Measurements from ENCODE around the gene TBC1D22A.

Gene TBC1D22A

DNA sequence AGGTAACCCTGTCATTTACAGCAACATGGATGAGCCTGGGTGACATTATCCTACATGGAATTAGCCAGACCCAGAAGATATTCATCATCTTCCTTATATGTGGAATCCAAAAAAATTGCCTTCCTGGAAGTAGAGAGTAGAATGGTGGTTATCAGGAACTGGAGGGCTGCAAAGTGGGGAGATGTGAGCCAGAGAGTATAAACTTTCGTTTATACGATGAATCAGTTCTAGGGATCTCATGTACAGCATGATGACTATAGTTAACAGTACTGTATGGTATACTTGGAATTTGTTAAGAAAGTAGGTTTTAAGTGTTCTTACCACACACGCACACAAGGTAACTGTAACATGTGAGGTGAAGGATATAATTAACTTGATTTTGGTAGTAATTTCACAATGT, 79.1 kb downstream of the TBC1D22A start:
- no peaks in the 10 kb centered on the region for H3K36me3 ChIP-seq (ENCODE audit: insufficient read depth, low read depth, low read length)
- H3K4me1 ChIP-seq (ENCODE audit: insufficient read depth, low read length) = peaks cover 6% of the 10 kb centered on the region; the same call in 1 of the 2 replicates
- no peaks in the 10 kb centered on the region for H3K9me3 ChIP-seq (ENCODE audit: insufficient read depth, low read depth, low read length)
- no peak overlapping the region for H3K9ac ChIP-seq (ENCODE audit: low read depth, low read length)
- H3K27me3 ChIP-seq (ENCODE audit: insufficient read depth, low read length) = no peaks in the 10 kb centered on the region
- H3K4me3 ChIP-seq (ENCODE audit: low read length) = no peak overlapping the region
- no peak overlapping the region for H3K27ac ChIP-seq (ENCODE audit: low read length)

GRCh38 chr22:46842606-46843005, 80.2 kb downstream of the TBC1D22A start:
- H3K27me3 ChIP-seq (ENCODE audit: insufficient read depth, low read length) = no peaks in the 10 kb centered on the region
- H3K27ac ChIP-seq (ENCODE audit: low read length) = no peak overlapping the region
- no peaks in the 10 kb centered on the region for H3K36me3 ChIP-seq (ENCODE audit: insufficient read depth, low read depth, low read length)

GRCh38 chr22:46843821-46844255, 81.4 kb downstream of the TBC1D22A start:
- Histone ChIP-seq H3K9ac (ENCODE audit: low read depth, low read length) (no peak overlapping the region), H3K27ac (ENCODE audit: low read length) (no peak overlapping the region), H3K4me3 (ENCODE audit: low read length) (no peak overlapping the region), H3K4me1 (ENCODE audit: insufficient read depth, low read length) (peaks cover 10% of the 10 kb centered on the region; the same call in 1 of the 2 replicates), H3K9me3 (ENCODE audit: insufficient read depth, low read depth, low read length) (no peaks in the 10 kb centered on the region), H3K27me3 (ENCODE audit: insufficient read depth, low read length) (no peaks in the 10 kb centered on the region), H3K36me3 (ENCODE audit: insufficient read depth, low read depth, low read length) (no peaks in the 10 kb centered on the region)

More at GRCh38 chr22:46842606-46843005, 80.2 kb downstream of the TBC1D22A start:
- no peak overlapping the region for H3K9ac ChIP-seq (ENCODE audit: low read depth, low read length)
- peaks cover 6% of the 10 kb centered on the region; the same call in 1 of the 2 replicates for H3K4me1 ChIP-seq (ENCODE audit: insufficient read depth, low read length)
- H3K9me3 ChIP-seq (ENCODE audit: insufficient read depth, low read depth, low read length) = no peaks in the 10 kb centered on the region
- H3K4me3 ChIP-seq (ENCODE audit: low read length) = no peak overlapping the region

DNA sequence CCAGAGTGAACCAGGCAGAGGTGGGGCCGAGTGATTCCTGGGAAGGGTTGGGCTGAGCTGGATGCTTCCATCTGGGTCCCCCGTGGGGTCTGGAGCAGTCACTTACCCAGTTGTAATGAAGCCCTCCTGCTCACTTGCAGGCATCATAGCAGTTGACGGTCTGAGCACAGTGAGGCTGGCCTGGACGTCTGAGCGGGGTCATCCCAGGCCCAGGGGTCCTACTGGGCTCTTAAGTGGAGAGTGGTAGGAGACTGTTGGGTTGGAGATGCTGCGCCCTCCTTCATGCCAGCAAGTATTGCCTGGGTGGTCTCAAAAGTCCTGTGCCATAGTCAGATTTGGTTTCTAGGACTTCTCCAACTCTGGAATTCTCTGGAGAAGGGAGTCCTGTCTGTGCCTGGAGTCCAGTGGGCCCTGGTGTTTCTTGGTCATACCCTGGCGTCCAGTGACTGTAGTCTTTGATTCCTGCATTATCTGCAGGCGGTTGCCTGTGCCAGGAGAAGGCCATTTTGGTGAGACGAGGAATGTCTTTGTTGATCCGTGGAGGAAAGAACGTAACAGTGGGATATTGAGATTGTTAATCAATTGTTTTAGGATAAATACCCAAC, 82.3 kb downstream of the TBC1D22A start:
- no peak overlapping the region for H3K27ac ChIP-seq (ENCODE audit: low read length)

DNA sequence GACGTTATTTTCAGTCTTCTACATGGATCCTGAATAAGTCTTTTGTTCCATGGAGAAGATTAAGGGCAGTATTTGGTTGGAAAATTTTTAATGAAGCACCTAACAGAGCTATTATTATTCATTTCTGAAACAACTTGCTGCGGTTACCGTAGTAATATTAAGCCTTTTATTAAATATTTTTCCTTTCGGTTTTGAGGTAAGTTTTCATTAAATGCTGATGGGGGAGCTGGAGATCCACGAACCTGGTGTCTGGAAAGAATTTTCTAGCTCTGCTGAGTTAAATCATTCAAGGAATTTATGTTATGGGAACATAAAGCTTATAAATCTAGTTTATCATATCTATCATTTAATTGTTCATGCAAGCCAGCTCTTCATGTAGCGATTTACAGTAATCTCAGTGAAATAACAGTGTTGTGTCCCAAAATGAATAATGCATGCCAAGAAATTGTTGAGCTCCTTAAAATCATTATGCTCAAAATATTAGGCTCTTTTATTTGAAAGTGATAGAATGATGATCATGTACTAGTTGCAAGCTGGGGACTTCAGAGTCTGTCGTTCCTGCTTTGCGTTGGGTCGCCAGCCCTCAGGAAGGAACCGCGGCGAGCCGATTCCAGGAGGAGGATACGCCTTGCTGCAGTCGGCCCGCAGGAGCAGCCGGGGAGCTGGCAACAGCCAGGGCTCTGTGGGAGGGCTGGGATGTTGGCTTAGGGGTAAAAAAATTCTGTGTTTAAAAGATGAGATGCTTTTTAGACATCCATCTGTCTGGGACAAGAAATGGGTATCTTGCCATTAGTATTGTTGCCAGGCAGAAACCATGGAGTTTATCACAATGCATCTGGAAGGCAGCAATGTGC, 83.1 kb downstream of the TBC1D22A start:
- Histone ChIP-seq H3K36me3 (ENCODE audit: insufficient read depth, low read depth, low read length) (peaks cover 5% of the 10 kb centered on the region; the same call in 1 of the 2 replicates), H3K9me3 (ENCODE audit: insufficient read depth, low read depth, low read length) (no peaks in the 10 kb centered on the region), H3K4me1 (ENCODE audit: insufficient read depth, low read length) (peaks cover 16% of the 10 kb centered on the region), H3K27ac (ENCODE audit: low read length) (no peak overlapping the region), H3K27me3 (ENCODE audit: insufficient read depth, low read length) (no peaks in the 10 kb centered on the region), H3K9ac (ENCODE audit: low read depth, low read length) (no peak overlapping the region), H3K4me3 (ENCODE audit: low read length) (no peak overlapping the region)

More for the DNA sequence above, 82.3 kb downstream of the TBC1D22A start:
- H3K4me1 ChIP-seq (ENCODE audit: insufficient read depth, low read length) = peaks cover 12% of the 10 kb centered on the region; the same call in 1 of the 2 replicates
- H3K9ac ChIP-seq (ENCODE audit: low read depth, low read length) = no peak overlapping the region
- H3K9me3 ChIP-seq (ENCODE audit: insufficient read depth, low read depth, low read length) = no peaks in the 10 kb centered on the region
- H3K4me3 ChIP-seq (ENCODE audit: low read length) = no peak overlapping the region
- H3K36me3 ChIP-seq (ENCODE audit: insufficient read depth, low read depth, low read length) = no peaks in the 10 kb centered on the region
- H3K27me3 ChIP-seq (ENCODE audit: insufficient read depth, low read length) = no peaks in the 10 kb centered on the region

- peaks cover 11% of the 10 kb centered on the region; the same call in 1 of the 2 replicates for H3K36me3 ChIP-seq (ENCODE audit: insufficient read depth, low read depth, low read length)
- no peak overlapping the region for H3K4me3 ChIP-seq (ENCODE audit: low read length)
- H3K27me3 ChIP-seq (ENCODE audit: insufficient read depth, low read length) = no peaks in the 10 kb centered on the region
- peaks cover 16% of the 10 kb centered on the region for H3K4me1 ChIP-seq (ENCODE audit: insufficient read depth, low read length)
- H3K27ac ChIP-seq (ENCODE audit: low read length) = no peak overlapping the region
- H3K9ac ChIP-seq (ENCODE audit: low read depth, low read length) = no peak overlapping the region
- no peaks in the 10 kb centered on the region for H3K9me3 ChIP-seq (ENCODE audit: insufficient read depth, low read depth, low read length)
Observed at GRCh38 chr22:46846150-46846831, 83.8 kb downstream of the TBC1D22A start.

- Histone ChIP-seq H3K36me3 (ENCODE audit: insufficient read depth, low read depth, low read length) (peaks cover 11% of the 10 kb centered on the region; the same call in 1 of the 2 replicates), H3K4me1 (ENCODE audit: insufficient read depth, low read length) (peaks cover 16% of the 10 kb centered on the region), H3K27ac (ENCODE audit: low read length) (no peak overlapping the region), H3K4me3 (ENCODE audit: low read length) (no peak overlapping the region), H3K9ac (ENCODE audit: low read depth, low read length) (no peak overlapping the region), H3K27me3 (ENCODE audit: insufficient read depth, low read length) (no peaks in the 10 kb centered on the region), H3K9me3 (ENCODE audit: insufficient read depth, low read depth, low read length) (no peaks in the 10 kb centered on the region)
Observed at GRCh38 chr22:46846832-46847355, 84.4 kb downstream of the TBC1D22A start.

DNA sequence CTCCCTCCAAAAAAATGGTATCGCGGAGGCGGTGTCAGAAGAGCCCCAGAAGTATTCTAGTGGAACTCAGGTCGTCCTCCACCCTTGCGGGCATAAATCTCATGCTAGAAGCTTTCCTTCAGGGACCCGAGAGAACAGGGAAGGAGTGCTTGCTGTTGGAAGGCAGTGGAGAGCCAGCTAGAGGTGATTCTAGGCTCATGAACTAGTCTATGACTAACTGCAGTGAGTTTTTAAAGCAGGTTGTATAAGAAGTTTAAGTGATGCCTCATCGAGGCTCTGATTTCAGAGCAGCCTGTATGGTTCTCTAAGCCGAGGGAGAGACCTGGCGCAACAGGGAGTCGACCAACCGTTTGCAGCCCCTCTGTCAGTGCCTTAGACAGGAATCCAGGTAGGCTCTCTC, 85.7 kb downstream of the TBC1D22A start:
- no peak overlapping the region for H3K27ac ChIP-seq (ENCODE audit: low read length)
- peaks cover 16% of the 10 kb centered on the region for H3K4me1 ChIP-seq (ENCODE audit: insufficient read depth, low read length)
- H3K9ac ChIP-seq (ENCODE audit: low read depth, low read length) = no peak overlapping the region
- no peaks in the 10 kb centered on the region for H3K27me3 ChIP-seq (ENCODE audit: insufficient read depth, low read length)
- no peak overlapping the region for H3K4me3 ChIP-seq (ENCODE audit: low read length)
- peaks cover 11% of the 10 kb centered on the region; the same call in 1 of the 2 replicates for H3K36me3 ChIP-seq (ENCODE audit: insufficient read depth, low read depth, low read length)
- H3K9me3 ChIP-seq (ENCODE audit: insufficient read depth, low read depth, low read length) = no peaks in the 10 kb centered on the region

DNA sequence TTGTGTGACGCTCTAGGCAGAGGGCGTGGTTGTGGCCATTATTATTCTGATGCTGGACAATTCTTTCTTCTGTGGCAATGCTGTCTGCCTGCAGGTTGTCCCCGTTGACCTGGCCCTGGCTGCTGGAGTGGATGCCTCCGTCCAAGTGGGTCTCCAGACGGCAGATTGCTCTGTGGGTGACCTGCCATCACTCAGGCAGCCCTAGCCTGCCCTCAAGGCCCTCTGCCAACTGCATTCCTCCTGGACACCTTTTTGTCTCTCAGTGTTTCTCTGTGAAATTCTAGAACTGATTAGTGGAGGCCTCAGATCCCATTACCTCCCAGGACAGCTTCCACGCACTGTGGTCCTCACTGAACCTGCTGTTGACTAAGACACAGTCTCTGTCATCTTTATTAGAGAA, 86.7 kb downstream of the TBC1D22A start:
- Histone ChIP-seq H3K4me1 (ENCODE audit: insufficient read depth, low read length) (peaks cover 18% of the 10 kb centered on the region), H3K27ac (ENCODE audit: low read length) (no peak overlapping the region), H3K4me3 (ENCODE audit: low read length) (no peak overlapping the region), H3K36me3 (ENCODE audit: insufficient read depth, low read depth, low read length) (peaks cover 11% of the 10 kb centered on the region; the same call in 1 of the 2 replicates), H3K27me3 (ENCODE audit: insufficient read depth, low read length) (no peaks in the 10 kb centered on the region), H3K9ac (ENCODE audit: low read depth, low read length) (no peak overlapping the region), H3K9me3 (ENCODE audit: insufficient read depth, low read depth, low read length) (no peaks in the 10 kb centered on the region)

DNA sequence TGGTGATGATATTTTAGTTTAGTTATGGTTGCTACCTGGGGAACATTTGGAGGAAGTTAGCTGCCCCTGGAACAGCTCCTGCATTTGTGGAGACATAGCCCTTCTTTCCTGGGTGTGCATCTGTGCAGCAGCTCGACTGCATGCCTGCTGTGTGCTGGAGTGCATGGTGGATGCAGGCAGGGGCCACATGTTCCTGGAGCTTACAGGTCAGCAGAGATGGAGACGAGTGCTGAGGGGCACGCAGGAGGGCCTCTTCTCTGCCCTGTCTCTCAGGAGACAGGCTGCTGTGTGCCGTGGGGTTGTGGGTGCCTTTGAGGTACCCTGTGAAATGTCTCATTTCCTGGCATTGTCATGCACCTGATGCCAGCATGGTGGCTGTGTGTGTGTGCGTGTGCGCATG, 87.5 kb downstream of the TBC1D22A start:
- Histone ChIP-seq H3K9me3 (ENCODE audit: insufficient read depth, low read depth, low read length) (no peaks in the 10 kb centered on the region), H3K27me3 (ENCODE audit: insufficient read depth, low read length) (no peaks in the 10 kb centered on the region), H3K4me3 (ENCODE audit: low read length) (no peak overlapping the region), H3K27ac (ENCODE audit: low read length) (no peak overlapping the region), H3K36me3 (ENCODE audit: insufficient read depth, low read depth, low read length) (peaks cover 11% of the 10 kb centered on the region; the same call in 1 of the 2 replicates), H3K9ac (ENCODE audit: low read depth, low read length) (no peak overlapping the region), H3K4me1 (ENCODE audit: insufficient read depth, low read length) (peaks cover 15% of the 10 kb centered on the region)

- Histone ChIP-seq H3K27ac (ENCODE audit: low read length) (no peak overlapping the region), H3K36me3 (ENCODE audit: insufficient read depth, low read depth, low read length) (peaks cover 11% of the 10 kb centered on the region; the same call in 1 of the 2 replicates), H3K4me3 (ENCODE audit: low read length) (no peak overlapping the region), H3K9ac (ENCODE audit: low read depth, low read length) (no peak overlapping the region), H3K9me3 (ENCODE audit: insufficient read depth, low read depth, low read length) (no peaks in the 10 kb centered on the region), H3K4me1 (ENCODE audit: insufficient read depth, low read length) (peaks cover 13% of the 10 kb centered on the region; the same call in 1 of the 2 replicates), H3K27me3 (ENCODE audit: insufficient read depth, low read length) (no peaks in the 10 kb centered on the region)
Observed at GRCh38 chr22:46851311-46851710, 88.9 kb downstream of the TBC1D22A start.
